ENCODE results near the gene SLC9A9. TPM values are rescaled to one million over a fixed set of nuclear protein-coding genes. Genes with fewer than 3 reads are reported as not detected.

Gene SLC9A9
- total and polyA plus RNA-seq, 7 experiments from 2014 or later, result 9.3 to 23.1 (median 16.6) TPM

DNA sequence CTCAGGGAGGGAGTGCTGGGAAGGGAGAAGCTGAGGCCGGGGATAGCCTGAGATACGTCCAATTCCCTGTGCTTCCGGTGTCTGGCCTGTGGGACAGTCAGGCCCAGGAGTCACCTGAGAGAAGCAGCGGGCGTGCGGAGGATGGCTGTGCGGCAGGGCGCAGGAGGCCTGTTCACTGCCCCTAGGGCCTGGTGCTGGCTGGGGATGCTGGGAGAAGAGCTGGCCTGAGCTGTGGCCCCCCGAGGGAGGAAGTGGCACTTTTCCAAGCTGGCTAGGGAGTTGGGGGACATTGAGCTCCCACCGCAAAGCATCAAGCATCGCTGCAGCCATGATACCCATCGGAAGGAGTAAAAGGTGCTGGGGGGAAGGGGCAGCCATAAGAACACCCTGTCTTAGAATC lies 619.9 kb downstream of the SLC9A9 start:
- H3K9me3 Mint-ChIP-seq, result no peaks in the 10 kb centered on the region
- Histone ChIP-seq H3K27me3 (ENCODE audit: control insufficient read depth in 2 of 2, insufficient read depth in 2 of 2, low read length in 2 of 2) (no peaks in the 10 kb centered on the region), H3K27ac (ENCODE audit: low read depth, low read length) (no peak overlapping the region), H3K4me1 (ENCODE audit: control insufficient read depth in 2 of 2, insufficient read depth in 2 of 2, low read length in 2 of 2) (no peaks in the 10 kb centered on the region), H3K4me3 (ENCODE audit: low read length) (no peak overlapping the region), H3K9me3 (ENCODE audit: control insufficient read depth in 2 of 3, low read length in 3 of 3) (no peaks in the 10 kb centered on the region), H3K36me3 (ENCODE audit: control insufficient read depth in 2 of 3, insufficient read depth in 3 of 3, low read length in 3 of 3) (no peaks in the 10 kb centered on the region)
- intact Hi-C loops (cut with micrococcal nuclease), result no loop called here
- H3K27me3 Mint-ChIP-seq, result no peaks in the 10 kb centered on the region
- ATAC-seq (no peak), DNase-seq (no peak)
- ChIA-PET CTCF (no interaction called here), POLR2A (no interaction called here)
- no peak overlapping the region for H3K27ac Mint-ChIP-seq
- H3K4me3 Mint-ChIP-seq, result no peak overlapping the region
- no peaks in the 10 kb centered on the region for H3K36me3 Mint-ChIP-seq
- H3K4me1 Mint-ChIP-seq, result peaks cover 0 to 6% (median 0%) of the 10 kb centered on the region in 7 donors

DNA sequence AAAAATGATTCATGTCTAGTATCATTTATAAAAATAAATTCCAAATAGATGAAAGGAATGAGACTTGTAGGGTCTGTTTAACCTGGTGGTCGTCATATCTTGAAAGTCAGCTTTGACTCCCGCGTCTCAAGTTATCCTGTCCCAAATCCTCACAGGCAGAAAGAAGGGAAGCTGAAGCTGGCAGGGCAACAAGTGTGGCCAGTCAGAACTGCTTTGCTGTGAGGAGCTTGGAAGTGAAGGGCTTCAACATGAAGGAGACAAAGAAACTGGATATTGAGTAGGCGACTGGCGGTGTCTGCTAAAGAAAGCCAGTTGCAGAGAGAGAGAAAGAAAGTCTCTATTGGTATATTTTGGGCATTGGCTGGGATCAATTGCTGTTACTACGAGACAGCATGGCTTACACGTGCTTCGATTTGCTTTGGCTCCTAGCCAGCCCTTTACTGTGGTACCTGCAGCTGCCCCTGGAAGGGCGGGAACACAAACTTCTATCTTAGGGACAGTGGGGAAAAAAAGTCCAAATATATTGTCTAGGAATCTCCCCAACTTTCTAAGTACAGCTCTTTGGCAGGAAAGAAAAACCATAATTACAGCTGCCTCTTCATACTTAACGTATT lies 621.5 kb downstream of the SLC9A9 start:
- no peaks in the 10 kb centered on the region for H3K36me3 ChIP-seq (ENCODE audit: control insufficient read depth in 2 of 3, insufficient read depth in 3 of 3, low read length in 3 of 3)
- peaks cover 0 to 4% (median 0%) of the 10 kb centered on the region in 7 donors for H3K4me1 Mint-ChIP-seq
- no peak overlapping the region for H3K4me3 Mint-ChIP-seq
- no peaks in the 10 kb centered on the region for H3K9me3 Mint-ChIP-seq
- DNase-seq, result no peak
- H3K27me3 ChIP-seq (ENCODE audit: control insufficient read depth in 2 of 2, insufficient read depth in 2 of 2, low read length in 2 of 2), result no peaks in the 10 kb centered on the region
- H3K27ac ChIP-seq (ENCODE audit: low read depth, low read length), result no peak overlapping the region
- intact Hi-C loops (cut with micrococcal nuclease), result no loop called here
- no peaks in the 10 kb centered on the region for H3K9me3 ChIP-seq (ENCODE audit: control insufficient read depth in 2 of 3, low read length in 3 of 3)
- peaks cover 0 to 2% (median 0%) of the 10 kb centered on the region in 5 donors for H3K36me3 Mint-ChIP-seq
- ChIA-PET CTCF (no interaction called here), POLR2A (no interaction called here)
- H3K27me3 Mint-ChIP-seq, result no peaks in the 10 kb centered on the region
- no peaks in the 10 kb centered on the region for H3K4me1 ChIP-seq (ENCODE audit: control insufficient read depth in 2 of 2, insufficient read depth in 2 of 2, low read length in 2 of 2)
- no peak overlapping the region for H3K27ac Mint-ChIP-seq
- H3K4me3 ChIP-seq (ENCODE audit: low read length), result no peak overlapping the region
- ATAC-seq, result no peak

DNA sequence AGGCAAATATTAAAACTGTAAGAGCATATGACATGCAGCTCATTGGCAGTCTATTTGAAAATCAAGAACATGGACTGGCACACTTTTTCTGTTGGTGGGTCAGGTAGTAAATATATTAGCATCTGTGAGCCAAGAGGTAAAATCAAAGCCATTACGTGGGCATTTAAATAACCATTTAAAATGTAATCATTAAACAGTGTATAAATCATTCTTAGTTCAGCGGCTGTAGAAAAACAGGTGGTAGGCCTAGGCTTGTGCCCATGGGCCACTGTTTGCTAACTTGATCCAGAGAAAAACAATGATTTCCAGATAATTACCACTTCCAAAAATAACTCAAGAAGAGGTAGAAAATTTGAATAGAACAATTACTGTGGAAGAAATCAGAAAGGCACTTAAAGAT lies 623.6 kb downstream of the SLC9A9 start:
- H3K9me3 Mint-ChIP-seq, result no peaks in the 10 kb centered on the region
- H3K4me3 Mint-ChIP-seq, result no peak overlapping the region
- Histone ChIP-seq H3K27me3 (ENCODE audit: control insufficient read depth in 2 of 2, insufficient read depth in 2 of 2, low read length in 2 of 2) (no peaks in the 10 kb centered on the region), H3K36me3 (ENCODE audit: control insufficient read depth in 2 of 3, insufficient read depth in 3 of 3, low read length in 3 of 3) (no peaks in the 10 kb centered on the region), H3K4me1 (ENCODE audit: control insufficient read depth in 2 of 2, insufficient read depth in 2 of 2, low read length in 2 of 2) (no peaks in the 10 kb centered on the region), H3K27ac (ENCODE audit: low read depth, low read length) (no peak overlapping the region), H3K9me3 (ENCODE audit: control insufficient read depth in 2 of 3, low read length in 3 of 3) (no peaks in the 10 kb centered on the region), H3K4me3 (ENCODE audit: low read length) (no peak overlapping the region)
- H3K27ac Mint-ChIP-seq, result peak overlapping the region in 1 of 9 donors; percentile 1
- peaks cover 0 to 14% (median 6%) of the 10 kb centered on the region in 7 donors for H3K4me1 Mint-ChIP-seq
- DNase-seq (no peak), ATAC-seq (no peak)
- H3K27me3 Mint-ChIP-seq, result no peaks in the 10 kb centered on the region
- ChIA-PET POLR2A (no interaction called here), CTCF (no interaction called here)
- intact Hi-C loops (cut with micrococcal nuclease), result no loop called here
- H3K36me3 Mint-ChIP-seq, result peaks cover 0 to 2% (median 0%) of the 10 kb centered on the region in 5 donors

DNA sequence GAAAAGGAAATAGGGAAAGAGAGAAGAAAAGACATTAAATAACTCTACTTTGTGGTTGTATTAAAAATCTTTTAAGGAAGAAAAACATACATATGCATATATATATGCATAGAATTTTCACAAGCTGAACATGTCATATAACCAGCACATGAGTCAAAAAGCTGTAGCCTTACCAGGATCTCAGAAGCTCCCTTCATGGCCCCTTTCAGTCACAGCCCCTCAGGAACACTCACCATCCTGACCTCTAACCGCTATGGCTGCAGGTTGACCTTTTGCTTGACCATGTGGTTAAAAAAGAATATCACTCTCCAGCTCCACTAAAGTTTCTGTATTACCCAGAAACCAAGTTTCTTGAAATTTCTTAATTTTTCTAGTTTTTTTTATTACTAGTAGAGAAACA lies 625.3 kb downstream of the SLC9A9 start:
- POLR2A ChIA-PET, result no interaction called here
- no peaks in the 10 kb centered on the region for H3K9me3 Mint-ChIP-seq

DNA sequence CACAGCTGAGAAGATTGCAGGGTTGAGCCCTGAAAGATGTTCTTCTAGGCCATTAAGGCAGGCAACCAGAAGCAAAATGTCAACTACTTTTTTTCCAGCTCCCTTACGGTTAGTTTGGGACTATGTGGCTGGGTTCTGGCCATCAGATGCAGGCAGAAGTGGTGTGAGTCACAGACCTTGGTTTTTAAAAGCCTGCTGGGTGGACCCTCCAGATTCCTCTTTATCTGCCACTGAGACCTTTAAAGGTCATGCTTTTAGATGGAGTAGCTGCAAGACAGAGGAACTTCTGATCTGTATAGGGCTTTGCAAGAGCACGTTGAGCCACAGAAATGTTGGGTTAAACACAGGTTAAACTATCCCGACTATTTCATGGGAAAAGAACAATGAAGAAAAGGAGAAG lies 625.8 kb downstream of the SLC9A9 start:
- no peak for ATAC-seq
- H3K27me3 ChIP-seq (ENCODE audit: control insufficient read depth in 2 of 2, insufficient read depth in 2 of 2, low read length in 2 of 2), result no peaks in the 10 kb centered on the region
- peaks cover 2 to 25% (median 17%) of the 10 kb centered on the region in 7 donors for H3K4me1 Mint-ChIP-seq
- H3K27me3 Mint-ChIP-seq, result no peaks in the 10 kb centered on the region
- no peak overlapping the region for H3K27ac ChIP-seq (ENCODE audit: low read depth, low read length)
- H3K4me3 ChIP-seq (ENCODE audit: low read length), result no peak overlapping the region
- H3K4me1 ChIP-seq (ENCODE audit: control insufficient read depth in 2 of 2, insufficient read depth in 2 of 2, low read length in 2 of 2), result peaks cover 0 to under 1% of the 10 kb centered on the region in 2 donors
- ChIA-PET POLR2A (no interaction called here), CTCF (no interaction called here)
- no peaks in the 10 kb centered on the region for H3K9me3 Mint-ChIP-seq
- intact Hi-C loops (cut with micrococcal nuclease), result no loop called here
- no peak overlapping the region for H3K27ac Mint-ChIP-seq
- no peaks in the 10 kb centered on the region for H3K9me3 ChIP-seq (ENCODE audit: control insufficient read depth in 2 of 3, low read length in 3 of 3)
- DNase-seq, result no peak
- peaks cover 0 to 2% (median 0%) of the 10 kb centered on the region in 5 donors for H3K36me3 Mint-ChIP-seq
- H3K4me3 Mint-ChIP-seq, result no peak overlapping the region
- no peaks in the 10 kb centered on the region for H3K36me3 ChIP-seq (ENCODE audit: control insufficient read depth in 2 of 3, insufficient read depth in 3 of 3, low read length in 3 of 3)

More for the DNA sequence above, 625.3 kb downstream of the SLC9A9 start:
- Mint-ChIP-seq H3K27me3 (no peaks in the 10 kb centered on the region), H3K4me3 (no peak overlapping the region), H3K4me1 (peaks cover 2 to 20% (median 12%) of the 10 kb centered on the region in 7 donors), H3K36me3 (peaks cover 0 to 2% (median 0%) of the 10 kb centered on the region in 5 donors), H3K27ac (no peak overlapping the region)
- intact Hi-C loops (cut with micrococcal nuclease), result no loop called here
- H3K27me3 ChIP-seq (ENCODE audit: control insufficient read depth in 2 of 2, insufficient read depth in 2 of 2, low read length in 2 of 2), result no peaks in the 10 kb centered on the region
- H3K9me3 ChIP-seq (ENCODE audit: control insufficient read depth in 2 of 3, low read length in 3 of 3), result no peaks in the 10 kb centered on the region
- DNase-seq (no peak), ATAC-seq (no peak)
- no peak overlapping the region for H3K4me3 ChIP-seq (ENCODE audit: low read length)
- no peaks in the 10 kb centered on the region for H3K36me3 ChIP-seq (ENCODE audit: control insufficient read depth in 2 of 3, insufficient read depth in 3 of 3, low read length in 3 of 3)
- no peak overlapping the region for H3K27ac ChIP-seq (ENCODE audit: low read depth, low read length)
- CTCF ChIA-PET, result no interaction called here
- H3K4me1 ChIP-seq (ENCODE audit: control insufficient read depth in 2 of 2, insufficient read depth in 2 of 2, low read length in 2 of 2), result no peaks in the 10 kb centered on the region

DNA sequence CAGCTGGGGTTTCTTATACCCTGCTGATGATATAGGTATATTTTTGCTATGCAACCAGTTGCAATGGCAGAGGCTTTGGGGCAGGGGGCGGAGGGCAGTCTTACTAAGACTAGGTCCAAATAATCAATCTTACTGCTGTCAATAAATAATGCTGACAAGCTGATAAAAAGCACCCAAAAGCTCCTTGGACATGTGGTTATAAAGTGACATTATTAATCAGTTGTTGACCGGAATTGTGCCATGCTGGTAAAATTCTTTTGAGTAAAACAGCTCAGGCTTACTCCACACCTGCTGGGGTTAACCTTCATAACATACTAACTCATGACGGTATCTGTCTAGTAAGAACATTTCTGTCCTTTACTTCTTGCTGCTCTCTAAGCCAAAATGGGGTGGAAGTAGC lies 626.8 kb downstream of the SLC9A9 start:
- Histone ChIP-seq H3K36me3 (ENCODE audit: control insufficient read depth in 2 of 3, insufficient read depth in 3 of 3, low read length in 3 of 3) (no peaks in the 10 kb centered on the region), H3K27me3 (ENCODE audit: control insufficient read depth in 2 of 2, insufficient read depth in 2 of 2, low read length in 2 of 2) (no peaks in the 10 kb centered on the region), H3K27ac (ENCODE audit: low read depth, low read length) (no peak overlapping the region), H3K9me3 (ENCODE audit: control insufficient read depth in 2 of 3, low read length in 3 of 3) (no peaks in the 10 kb centered on the region), H3K4me1 (ENCODE audit: control insufficient read depth in 2 of 2, insufficient read depth in 2 of 2, low read length in 2 of 2) (peaks cover 0 to 11% of the 10 kb centered on the region in 2 donors), H3K4me3 (ENCODE audit: low read length) (no peak overlapping the region)
- Mint-ChIP-seq H3K36me3 (peaks cover 0 to 2% (median 0%) of the 10 kb centered on the region in 5 donors), H3K9me3 (no peaks in the 10 kb centered on the region), H3K4me1 (peaks cover 8 to 36% (median 27%) of the 10 kb centered on the region in 7 donors), H3K27me3 (no peaks in the 10 kb centered on the region), H3K27ac (no peak overlapping the region), H3K4me3 (no peak overlapping the region)
- POLR2A ChIA-PET, result no interaction called here
- ATAC-seq (no peak), DNase-seq (no peak)
- CTCF ChIA-PET, result no interaction called here
- intact Hi-C loops (cut with micrococcal nuclease), result no loop called here

DNA sequence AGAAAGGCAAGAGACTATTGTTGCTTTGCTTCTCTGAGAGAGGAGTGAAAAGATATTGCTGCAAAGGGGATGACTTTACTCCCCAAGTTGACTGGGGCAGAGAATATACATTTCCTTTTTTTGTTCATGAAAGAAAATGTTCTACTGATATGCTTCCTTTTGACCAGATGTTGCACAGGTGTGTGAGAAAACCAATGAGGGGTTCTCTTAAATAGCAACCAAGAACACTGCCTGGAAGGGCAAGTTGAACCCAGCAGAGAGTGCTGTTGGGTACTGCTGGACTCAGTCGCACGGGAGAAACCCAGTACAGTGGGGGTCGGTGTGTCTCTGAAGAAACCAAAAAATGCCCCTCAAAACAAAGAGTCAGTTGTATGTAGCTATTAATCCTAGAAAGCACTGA lies 627.5 kb downstream of the SLC9A9 start:
- peaks cover 10 to 43% (median 34%) of the 10 kb centered on the region in 7 donors for H3K4me1 Mint-ChIP-seq
- Histone ChIP-seq H3K27me3 (ENCODE audit: control insufficient read depth in 2 of 2, insufficient read depth in 2 of 2, low read length in 2 of 2) (no peaks in the 10 kb centered on the region), H3K27ac (ENCODE audit: low read depth, low read length) (no peak overlapping the region), H3K9me3 (ENCODE audit: control insufficient read depth in 2 of 3, low read length in 3 of 3) (no peaks in the 10 kb centered on the region), H3K4me1 (ENCODE audit: control insufficient read depth in 2 of 2, insufficient read depth in 2 of 2, low read length in 2 of 2) (peaks cover 0 to 11% of the 10 kb centered on the region in 2 donors), H3K36me3 (ENCODE audit: control insufficient read depth in 2 of 3, insufficient read depth in 3 of 3, low read length in 3 of 3) (no peaks in the 10 kb centered on the region), H3K4me3 (ENCODE audit: low read length) (no peak overlapping the region)
- ATAC-seq (no peak), DNase-seq (no peak)
- no peaks in the 10 kb centered on the region for H3K27me3 Mint-ChIP-seq
- no peak overlapping the region for H3K27ac Mint-ChIP-seq
- intact Hi-C loops (cut with micrococcal nuclease), result no loop called here
- ChIA-PET CTCF (no interaction called here), POLR2A (no interaction called here)
- H3K9me3 Mint-ChIP-seq, result no peaks in the 10 kb centered on the region
- H3K4me3 Mint-ChIP-seq, result no peak overlapping the region
- H3K36me3 Mint-ChIP-seq, result peaks cover 0 to 2% (median 0%) of the 10 kb centered on the region in 5 donors
